ENCODE measurements around the gene SPATA1. TPM values are rescaled to one million over a fixed set of nuclear protein-coding genes. Genes with fewer than 3 reads are reported as not detected.
A peak's percentile ranks its signal among the peaks of the same experiment; 100 is the strongest.
"Not testable (repeated sequence)": the region's sequence is repeated elsewhere in the genome, so short reads cannot be mapped to it uniquely, and the experiment has no call there.

Gene SPATA1
- 1.3 TPM in 1 of 2 replicates, not detected in the other for total RNA-seq

- DNase-seq (ENCODE audit: low read depth) = peak; percentile 87
Measured at GRCh38 chr1:84506002-84506728, at the start of gene SPATA1, which contains the start of gene GNG5. Gene SPATA1 (plus strand): TSS chr1:84506386. CDS start chr1:84516360, 9,974 bp downstream. Gene GNG5 (minus strand): TSS chr1:84506581. CDS start chr1:84506091, 490 bp downstream.

- DNase-seq (ENCODE audit: low read depth) = no peak
Measured at GRCh38 chr1:84462118-84462517, 44.1 kb upstream of the SPATA1 start.

- DNase-seq (ENCODE audit: low read depth) = peak; percentile 13
Measured at GRCh38 chr1:84467298-84467697, 38.9 kb upstream of the SPATA1 start.

- DNase-seq (ENCODE audit: low read depth) = no peak
Measured at GRCh38 chr1:84476225-84476624, 30.0 kb upstream of the SPATA1 start.

GRCh38 chr1:84478876-84479868, 27.0 kb upstream of the SPATA1 start, which contains the start of gene RPF1:
Gene RPF1 (plus strand): TSS chr1:84479266. CDS start chr1:84479282, 16 bp downstream.
- peak; percentile 77 for DNase-seq (ENCODE audit: low read depth)

GRCh38 chr1:84479998-84480397, 26.2 kb upstream of the SPATA1 start:
- DNase-seq (ENCODE audit: low read depth) = no peak

- no peak for DNase-seq (ENCODE audit: low read depth)
Measured at GRCh38 chr1:84480650-84481049, 25.5 kb upstream of the SPATA1 start.

GRCh38 chr1:84481317-84481716, 24.9 kb upstream of the SPATA1 start:
- no peak for DNase-seq (ENCODE audit: low read depth)

- no peak for DNase-seq (ENCODE audit: low read depth)
Measured at GRCh38 chr1:84488107-84488506, 18.1 kb upstream of the SPATA1 start.

GRCh38 chr1:84489766-84490165, 16.4 kb upstream of the SPATA1 start:
- DNase-seq (ENCODE audit: low read depth) = no peak

GRCh38 chr1:84492726-84493125, 13.5 kb upstream of the SPATA1 start:
- DNase-seq (ENCODE audit: low read depth) = peak; percentile 35

- DNase-seq (ENCODE audit: low read depth) = no peak
Measured at GRCh38 chr1:84493747-84494146, 12.4 kb upstream of the SPATA1 start.

GRCh38 chr1:84496498-84496897, 9.7 kb upstream of the SPATA1 start:
- DNase-seq (ENCODE audit: low read depth) = no peak

- no peak for DNase-seq (ENCODE audit: low read depth)
Measured at GRCh38 chr1:84497631-84498275, 8.4 kb upstream of the SPATA1 start.

GRCh38 chr1:84502927-84503326, 3.3 kb upstream of the SPATA1 start:
- no peak for DNase-seq (ENCODE audit: low read depth)

GRCh38 chr1:84504580-84505492, 1.4 kb upstream of the SPATA1 start:
- peak; percentile 69 for DNase-seq (ENCODE audit: low read depth)

- peak; percentile 29 for DNase-seq (ENCODE audit: low read depth)
Measured at GRCh38 chr1:84505493-84506001, 639 bp upstream of the SPATA1 start.

- DNase-seq (ENCODE audit: low read depth) = no peak
Measured at GRCh38 chr1:84506729-84507453, 705 bp downstream of the SPATA1 start.

GRCh38 chr1:84507887-84508286, 1.7 kb downstream of the SPATA1 start:
- DNase-seq (ENCODE audit: low read depth) = not testable (repeated sequence)

GRCh38 chr1:84508510-84508909, 2.3 kb downstream of the SPATA1 start:
- DNase-seq (ENCODE audit: low read depth) = no peak
